Mesodermal cell (in vitro differentiated cells): Measurements from ENCODE around the gene PPIE.

ENCODE experiments used
- H3K27ac ChIP-seq: 2 replicates; pipeline ENCODE4 v1.7.0; 2013; ENCODE audit warnings: mild to moderate bottlenecking, low read depth, low read length, moderate library complexity; ENCODE audit not compliant: severe bottlenecking
- H3K36me3 ChIP-seq: 2 replicates; pipeline ENCODE4 v1.7.1; 2013; ENCODE audit warnings: mild to moderate bottlenecking, low read length, moderate library complexity; ENCODE audit not compliant: control insufficient read depth, insufficient read depth
- H3K4me1 ChIP-seq: one replicate; pipeline ENCODE4 v1.7.1; 2013; ENCODE audit warnings: mild to moderate bottlenecking, low read length; ENCODE audit not compliant: insufficient read depth, control insufficient read depth, poor library complexity, severe bottlenecking
- H3K4me3 ChIP-seq: 2 replicates; pipeline ENCODE4 v1.7.0; 2013; ENCODE audit warnings: low read length, control low read depth, mild to moderate bottlenecking; ENCODE audit not compliant: insufficient read depth, poor library complexity, severe bottlenecking; ENCODE audit errors: extremely low read depth
- H3K9me3 ChIP-seq: 2 replicates; pipeline ENCODE4 v1.7.1; 2013; ENCODE audit warnings: mild to moderate bottlenecking, low read length, moderate library complexity; ENCODE audit not compliant: control insufficient read depth
- WGBS, 2 experiments: methylation state at CpG; one replicate each; pipeline ENCODE4 v1.1.5; 2013; ENCODE audit warnings: missing lambda C conversion rate in 2 of 2; ENCODE audit not compliant: insufficient coverage in 2 of 2; 5-methylcytosine and 5-hydroxymethylcytosine counted together

PPIE gene

GRCh38 chr1:39808784-39809517, 70.3 kb downstream of the PPIE start:
- Histone ChIP-seq H3K4me3 (no peak overlapping the region), H3K27ac (no peak overlapping the region), H3K36me3 (no peaks in the 10 kb centered on the region), H3K4me1 (no peaks in the 10 kb centered on the region), H3K9me3 (peaks cover 5% of the 10 kb centered on the region)
- 100% methylated on average over 2 to 3 of the region's 8 CpGs for WGBS, 2 experiments

- Histone ChIP-seq H3K36me3 (no peaks in the 10 kb centered on the region), H3K4me3 (no peak overlapping the region), H3K27ac (no peak overlapping the region), H3K4me1 (peaks cover 3% of the 10 kb centered on the region), H3K9me3 (no peaks in the 10 kb centered on the region)
- WGBS, 2 experiments: 89 to 100% methylated on average over 1 of the region's 3 CpGs
Measured at GRCh38 chr1:39812913-39813312, 74.2 kb downstream of the PPIE start.
